OCI-LY1 (cell line): ENCODE data around the gene BCL7B.

ENCODE experiments used
- H2AFZ ChIP-seq: fragments of 200-600 bp; sonication (generic), shearing (Covaris generic); 2 replicates; pipeline ENCODE4 v1.6.0; 2014; ENCODE audit warnings: antibody characterized with exemption, mild to moderate bottlenecking, low read length
- H3F3A ChIP-seq: fragments of 200-600 bp; sonication (generic), shearing (Covaris generic); 2 replicates; pipeline ENCODE4 v1.6.0; 2014; ENCODE audit warnings: mild to moderate bottlenecking, antibody characterized with exemption, low read length, moderate library complexity; ENCODE audit not compliant: insufficient read depth
- H3K27ac ChIP-seq: fragments of 200-600 bp; sonication (generic); 2 replicates; pipeline ENCODE4 v1.5.1; 2014; ENCODE audit warnings: low read length, mixed run types, mild to moderate bottlenecking, low read depth; ENCODE audit not compliant: poor library complexity, severe bottlenecking
- H3K27me3 ChIP-seq: fragments of 200-600 bp; sonication (generic); 2 replicates; pipeline ENCODE4 v1.6.0; 2014; ENCODE audit warnings: antibody characterized with exemption, mild to moderate bottlenecking, low read length, moderate library complexity; ENCODE audit not compliant: insufficient read depth
- H3K36me3 ChIP-seq: fragments of 200-600 bp; sonication (generic); 2 replicates; pipeline ENCODE4 v1.6.1; 2014; ENCODE audit warnings: mild to moderate bottlenecking, antibody characterized with exemption, low read length, moderate library complexity, mixed read lengths; ENCODE audit not compliant: insufficient read depth
- H3K4me1 ChIP-seq: fragments of 200-600 bp; sonication (generic); 2 replicates; pipeline ENCODE4 v1.5.1; 2014; ENCODE audit warnings: mild to moderate bottlenecking, low read length, moderate library complexity; ENCODE audit not compliant: insufficient read depth, severe bottlenecking
- H3K4me2 ChIP-seq: fragments of 200-600 bp; sonication (generic), shearing (Covaris generic); 2 replicates; pipeline ENCODE4 v1.6.1; 2014; ENCODE audit warnings: low read length
- H3K4me3 ChIP-seq: fragments of 200-600 bp; sonication (generic); 2 replicates; pipeline ENCODE4 v1.5.1; 2014; ENCODE audit warnings: low read length, low read depth, mild to moderate bottlenecking, mixed read lengths; ENCODE audit not compliant: poor library complexity, severe bottlenecking
- H3K79me2 ChIP-seq: fragments of 200-600 bp; shearing (Covaris generic); 2 replicates; pipeline ENCODE4 v1.6.1; 2016; ENCODE audit warnings: mixed run types, low read length, mixed read lengths; ENCODE audit not compliant: insufficient read depth
- H3K9ac ChIP-seq: fragments of 200-600 bp; sonication (generic), shearing (Covaris generic); 2 replicates; pipeline ENCODE4 v1.6.1; 2014; ENCODE audit warnings: mild to moderate bottlenecking, low read length, mixed read lengths
- H3K9me2 ChIP-seq: fragments of 200-600 bp; sonication (generic), shearing (Covaris generic); 2 replicates; pipeline ENCODE4 v1.6.1; 2014; ENCODE audit warnings: low read depth, mild to moderate bottlenecking, low read length, mixed read lengths
- H3K9me3 ChIP-seq: fragments of 200-600 bp; shearing (Covaris generic); 2 replicates; pipeline ENCODE4 v1.6.1; 2014; ENCODE audit warnings: low read length, mixed read lengths
- H4K20me1 ChIP-seq: fragments of 200-600 bp; sonication (generic), shearing (Covaris generic); 2 replicates; pipeline ENCODE4 v1.6.0; 2016; ENCODE audit warnings: mild to moderate bottlenecking, low read length; ENCODE audit not compliant: insufficient read depth
- EZH2 ChIP-seq: fragments of 200-600 bp; sonication (generic), shearing (Covaris generic); IDR thresholded peaks from 2 replicates; pipeline ENCODE4 v1.8.0; 2017; ENCODE audit warnings: borderline replicate concordance, mixed run types, mild to moderate bottlenecking, antibody characterized with exemption, low read length, moderate library complexity, mixed read lengths
- TF ChIP-seq, protein P1 (sequence below): fragments of 200-600 bp; sonication (generic), shearing (Covaris generic); IDR thresholded peaks from 2 replicates; pipeline ENCODE4 v1.5.1; 2017; ENCODE audit warnings: mild to moderate bottlenecking, antibody characterized with exemption, low read length, moderate library complexity, mixed read lengths

Gene BCL7B

DNA sequence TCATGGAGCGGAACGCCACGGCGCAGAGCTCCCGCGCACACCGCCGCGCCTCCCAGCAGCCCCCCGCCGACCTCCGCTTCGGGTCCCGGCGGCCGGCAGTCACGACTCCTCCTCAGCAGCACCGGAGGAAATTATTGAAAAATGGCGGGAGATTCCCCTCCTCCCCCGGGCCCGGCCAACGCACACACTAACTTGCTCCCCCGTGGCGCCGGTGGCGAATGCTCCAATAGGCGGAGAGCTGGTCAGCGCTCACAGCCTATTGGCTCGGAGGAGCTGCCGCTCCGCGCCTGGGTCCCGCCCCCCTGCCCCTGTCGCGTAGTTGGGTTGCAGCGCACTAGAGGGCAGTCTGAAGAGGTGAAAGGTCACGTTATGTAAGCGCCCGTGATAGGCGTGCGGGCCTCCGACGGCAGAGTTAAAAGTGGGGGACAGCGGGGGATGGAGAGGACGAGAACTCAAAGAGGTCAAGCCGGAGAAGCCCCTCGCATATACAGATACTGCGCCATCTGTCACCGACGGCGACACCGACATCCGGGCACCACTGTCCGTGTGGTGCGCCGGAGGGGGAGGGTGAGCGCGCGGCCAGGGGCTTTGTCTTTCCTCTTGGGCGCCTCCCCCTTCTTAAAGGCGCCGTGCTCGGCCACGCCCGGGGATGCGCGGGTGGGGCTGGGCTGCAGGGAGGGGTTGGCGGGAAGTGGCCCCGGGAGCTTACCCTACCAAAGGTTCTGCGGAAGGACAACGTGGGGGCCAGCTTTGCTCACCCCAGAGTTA is 35.2 kb downstream of the BCL7B start, which contains the start of gene BAZ1B:
BAZ1B (minus strand) TSS at position 189 of the 768 bp plus-strand sequence. CDS start 360 bp downstream, outside the sequence.
- Histone ChIP-seq H3K27ac (peak within 1 kb of the TSS; percentile 86), H3K4me2 (peak within 1 kb of the TSS; percentile 86), H3K9me3 (no peaks in the 10 kb centered on the region), H2AFZ (0 out of 2 replicates have a peak within 1 kb of the TSS, but pooled peaks have one; percentile 0), H3K9me2 (no peaks in the 10 kb centered on the region), H3K9ac (peak within 1 kb of the TSS; percentile 94), H4K20me1 (peaks cover 14% of the 10 kb centered on the region; the same call in 1 of the 2 replicates), H3K27me3 (no peaks in the 10 kb centered on the region), H3K4me3 (peak within 1 kb of the TSS; percentile 81), H3K36me3 (peaks cover 34% of the 10 kb centered on the region), H3K79me2 (peaks cover 44% of the 10 kb centered on the region), H3F3A (no peaks in the 10 kb centered on the region), H3K4me1 (peaks cover 67% of the 10 kb centered on the region)
- TF ChIP-seq EZH2 = no peak
- TF ChIP-seq, protein P1, sequence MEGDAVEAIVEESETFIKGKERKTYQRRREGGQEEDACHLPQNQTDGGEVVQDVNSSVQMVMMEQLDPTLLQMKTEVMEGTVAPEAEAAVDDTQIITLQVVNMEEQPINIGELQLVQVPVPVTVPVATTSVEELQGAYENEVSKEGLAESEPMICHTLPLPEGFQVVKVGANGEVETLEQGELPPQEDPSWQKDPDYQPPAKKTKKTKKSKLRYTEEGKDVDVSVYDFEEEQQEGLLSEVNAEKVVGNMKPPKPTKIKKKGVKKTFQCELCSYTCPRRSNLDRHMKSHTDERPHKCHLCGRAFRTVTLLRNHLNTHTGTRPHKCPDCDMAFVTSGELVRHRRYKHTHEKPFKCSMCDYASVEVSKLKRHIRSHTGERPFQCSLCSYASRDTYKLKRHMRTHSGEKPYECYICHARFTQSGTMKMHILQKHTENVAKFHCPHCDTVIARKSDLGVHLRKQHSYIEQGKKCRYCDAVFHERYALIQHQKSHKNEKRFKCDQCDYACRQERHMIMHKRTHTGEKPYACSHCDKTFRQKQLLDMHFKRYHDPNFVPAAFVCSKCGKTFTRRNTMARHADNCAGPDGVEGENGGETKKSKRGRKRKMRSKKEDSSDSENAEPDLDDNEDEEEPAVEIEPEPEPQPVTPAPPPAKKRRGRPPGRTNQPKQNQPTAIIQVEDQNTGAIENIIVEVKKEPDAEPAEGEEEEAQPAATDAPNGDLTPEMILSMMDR = no peak

DNA sequence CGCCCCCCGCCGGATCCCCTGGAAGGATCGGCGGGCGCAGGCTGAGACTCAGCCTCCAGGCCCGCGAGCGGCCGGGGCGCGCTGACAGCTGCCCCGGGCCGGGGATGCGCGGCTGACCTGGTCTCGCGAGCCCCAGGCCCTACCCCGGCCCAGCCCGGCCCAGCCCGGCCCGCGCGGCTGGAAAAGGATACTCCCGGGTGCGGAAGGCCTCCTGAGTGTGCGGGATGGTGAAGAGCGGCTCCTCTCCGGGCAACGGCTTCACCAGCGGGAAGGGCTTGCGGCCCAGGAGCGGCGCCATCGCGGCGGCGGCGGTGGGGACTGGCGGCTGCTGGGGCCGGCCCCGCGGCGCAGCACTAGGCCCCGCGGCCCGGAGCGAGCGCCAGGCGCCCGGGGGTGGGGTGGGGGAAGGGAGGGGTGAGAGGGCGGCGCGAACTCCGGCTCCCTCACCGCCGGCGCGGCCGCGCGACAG is 35.8 kb downstream of the BCL7B start:
- no peak overlapping the region for H2AFZ ChIP-seq
- H3K4me3 ChIP-seq = peak overlapping the region; percentile 81

GRCh38 chr7:73520673-73521635 is 36.5 kb downstream of the BCL7B start:
- Histone ChIP-seq H3K27ac (peak overlapping the region; percentile 86), H3K9ac (peak overlapping the region; percentile 94), H2AFZ (no peak overlapping the region), H3K27me3 (no peaks in the 10 kb centered on the region), H3K4me3 (peak overlapping the region; percentile 81), H3K4me2 (peak overlapping the region; percentile 86), H3K9me2 (no peaks in the 10 kb centered on the region), H3K9me3 (no peaks in the 10 kb centered on the region), H4K20me1 (peaks cover 14% of the 10 kb centered on the region; the same call in 1 of the 2 replicates), H3K4me1 (peaks cover 56% of the 10 kb centered on the region), H3K36me3 (peaks cover 47% of the 10 kb centered on the region), H3F3A (no peaks in the 10 kb centered on the region), H3K79me2 (peaks cover 58% of the 10 kb centered on the region)
- no peak for TF ChIP-seq EZH2

More for the DNA sequence above, 35.8 kb downstream of the BCL7B start:
- no peak for TF ChIP-seq EZH2
- TF ChIP-seq, protein P1 = no peak
- peak overlapping the region; percentile 86 for H3K27ac ChIP-seq
- H4K20me1 ChIP-seq = peaks cover 14% of the 10 kb centered on the region; the same call in 1 of the 2 replicates
- H3K27me3 ChIP-seq = no peaks in the 10 kb centered on the region
- peak overlapping the region; percentile 86 for H3K4me2 ChIP-seq
- H3K9ac ChIP-seq = peak overlapping the region; percentile 94
- H3K36me3 ChIP-seq = peaks cover 40% of the 10 kb centered on the region
- H3K4me1 ChIP-seq = peaks cover 61% of the 10 kb centered on the region
- H3K9me3 ChIP-seq = no peaks in the 10 kb centered on the region
- no peaks in the 10 kb centered on the region for H3K9me2 ChIP-seq
- H3K79me2 ChIP-seq = peaks cover 51% of the 10 kb centered on the region
- no peaks in the 10 kb centered on the region for H3F3A ChIP-seq
